ENCODE data around the gene ERBB3.

The ERBB3 gene

GRCh38 chr12:56098592-56098991 is 18.6 kb downstream of the ERBB3 start:
- ChIA-PET POLR2A (no interaction called here), CTCF (no interaction called here)
- H3K4me3 ChIP-seq (ENCODE audit: low read depth, low read length): no peak overlapping the region
- DNase-seq (ENCODE audit: low read depth, low spot score): no peak
- TF ChIP-seq, protein P1, sequence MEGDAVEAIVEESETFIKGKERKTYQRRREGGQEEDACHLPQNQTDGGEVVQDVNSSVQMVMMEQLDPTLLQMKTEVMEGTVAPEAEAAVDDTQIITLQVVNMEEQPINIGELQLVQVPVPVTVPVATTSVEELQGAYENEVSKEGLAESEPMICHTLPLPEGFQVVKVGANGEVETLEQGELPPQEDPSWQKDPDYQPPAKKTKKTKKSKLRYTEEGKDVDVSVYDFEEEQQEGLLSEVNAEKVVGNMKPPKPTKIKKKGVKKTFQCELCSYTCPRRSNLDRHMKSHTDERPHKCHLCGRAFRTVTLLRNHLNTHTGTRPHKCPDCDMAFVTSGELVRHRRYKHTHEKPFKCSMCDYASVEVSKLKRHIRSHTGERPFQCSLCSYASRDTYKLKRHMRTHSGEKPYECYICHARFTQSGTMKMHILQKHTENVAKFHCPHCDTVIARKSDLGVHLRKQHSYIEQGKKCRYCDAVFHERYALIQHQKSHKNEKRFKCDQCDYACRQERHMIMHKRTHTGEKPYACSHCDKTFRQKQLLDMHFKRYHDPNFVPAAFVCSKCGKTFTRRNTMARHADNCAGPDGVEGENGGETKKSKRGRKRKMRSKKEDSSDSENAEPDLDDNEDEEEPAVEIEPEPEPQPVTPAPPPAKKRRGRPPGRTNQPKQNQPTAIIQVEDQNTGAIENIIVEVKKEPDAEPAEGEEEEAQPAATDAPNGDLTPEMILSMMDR (IDR thresholded peaks at IDR 0.05; ENCODE audit: insufficient read depth, low read length, missing control alignments): no peak

GRCh38 chr12:56099787-56100186 is 19.8 kb downstream of the ERBB3 start:
- POLR2A ChIA-PET: no interaction called here
- DNase-seq (ENCODE audit: low read depth, low spot score): no peak
- TF ChIP-seq, protein P1 (IDR thresholded peaks at IDR 0.05; ENCODE audit: insufficient read depth, low read length, missing control alignments): no peak
- CTCF ChIA-PET: interaction anchor here (0.6 to 2.2 kb wide), 2 partner anchors 20 to 52 kb away, joined by 4 to 5 read pairs; partner anchors contain the start of gene ERBB3
- no peak overlapping the region for H3K4me3 ChIP-seq (ENCODE audit: low read depth, low read length)

DNA sequence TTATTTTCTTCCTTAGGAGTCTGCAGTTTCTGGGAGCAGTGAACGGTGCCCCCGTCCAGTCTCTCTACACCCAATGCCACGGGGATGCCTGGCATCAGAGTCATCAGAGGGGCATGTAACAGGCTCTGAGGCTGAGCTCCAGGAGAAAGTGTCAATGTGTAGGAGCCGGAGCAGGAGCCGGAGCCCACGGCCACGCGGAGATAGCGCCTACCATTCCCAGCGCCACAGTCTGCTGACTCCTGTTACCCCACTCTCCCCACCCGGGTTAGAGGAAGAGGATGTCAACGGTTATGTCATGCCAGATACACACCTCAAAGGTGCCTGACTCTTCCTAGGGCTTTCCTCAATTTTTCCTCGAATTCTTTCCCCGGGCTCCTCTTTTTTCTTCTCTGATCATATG is 21.1 kb downstream of the ERBB3 start:
- ChIA-PET POLR2A (no interaction called here), CTCF (interaction anchor here (0.6 to 2.2 kb wide), 3 partner anchors 15 to 25 kb away, joined by 3 to 5 read pairs (median 5); partner anchors contain the start of gene ERBB3)
- DNase-seq (ENCODE audit: low read depth, low spot score): no peak
- no peak overlapping the region for H3K4me3 ChIP-seq (ENCODE audit: low read depth, low read length)
- TF ChIP-seq, protein P1 (IDR thresholded peaks at IDR 0.05; ENCODE audit: insufficient read depth, low read length, missing control alignments): no peak

DNA sequence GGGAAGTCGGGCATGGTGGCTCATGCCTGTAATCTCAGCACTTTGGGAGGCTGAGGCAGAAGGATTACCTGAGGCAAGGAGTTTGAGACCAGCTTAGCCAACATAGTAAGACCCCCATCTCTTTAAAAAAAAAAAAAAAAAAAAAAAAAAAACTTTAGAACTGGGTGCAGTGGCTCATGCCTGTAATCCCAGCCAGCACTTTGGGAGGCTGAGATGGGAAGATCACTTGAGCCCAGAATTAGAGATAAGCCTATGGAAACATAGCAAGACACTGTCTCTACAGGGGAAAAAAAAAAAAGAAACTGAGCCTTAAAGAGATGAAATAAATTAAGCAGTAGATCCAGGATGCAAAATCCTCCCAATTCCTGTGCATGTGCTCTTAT is 22.7 kb downstream of the ERBB3 start:
- no peak for DNase-seq (ENCODE audit: low read depth, low spot score)
- ChIA-PET CTCF (interaction anchor here (1.0 to 4.7 kb wide), 7 partner anchors 13 to 41 kb away, joined by 3 to 34 read pairs (median 6); partner anchors contain the start of genes ERBB3 and ZC3H10), POLR2A (no interaction called here)
- no peak overlapping the region for H3K4me3 ChIP-seq (ENCODE audit: low read depth, low read length)
- TF ChIP-seq, protein P1 (IDR thresholded peaks at IDR 0.05; ENCODE audit: insufficient read depth, low read length, missing control alignments): no peak

DNA sequence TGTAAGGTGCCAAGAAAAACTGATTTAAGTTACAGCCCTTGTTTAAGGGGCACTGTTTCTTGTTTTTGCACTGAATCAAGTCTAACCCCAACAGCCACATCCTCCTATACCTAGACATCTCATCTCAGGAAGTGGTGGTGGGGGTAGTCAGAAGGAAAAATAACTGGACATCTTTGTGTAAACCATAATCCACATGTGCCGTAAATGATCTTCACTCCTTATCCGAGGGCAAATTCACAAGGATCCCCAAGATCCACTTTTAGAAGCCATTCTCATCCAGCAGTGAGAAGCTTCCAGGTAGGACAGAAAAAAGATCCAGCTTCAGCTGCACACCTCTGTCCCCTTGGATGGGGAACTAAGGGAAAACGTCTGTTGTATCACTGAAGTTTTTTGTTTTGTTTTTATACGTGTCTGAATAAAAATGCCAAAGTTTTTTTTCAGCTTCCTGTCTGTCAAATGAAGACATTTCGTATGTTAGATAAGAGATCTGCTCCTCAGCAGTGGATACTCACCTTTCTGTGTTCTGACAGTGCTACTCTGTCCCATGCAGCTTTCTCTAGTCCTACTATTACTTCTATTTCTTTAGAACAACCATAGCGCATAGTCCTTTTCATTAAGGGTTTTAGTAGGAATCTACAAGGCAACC is 23.2 kb downstream of the ERBB3 start:
- POLR2A ChIA-PET: interaction anchor here (1.6 to 3.7 kb wide), 3 partner anchors 13 to 57 kb away, joined by 9 to 49 read pairs (median 11); partner anchors contain the start of genes ESYT1, RPL41 and ZC3H10
- DNase-seq (ENCODE audit: low read depth, low spot score): no peak
- CTCF ChIA-PET: interaction anchor here (0.8 to 4.7 kb wide), 9 partner anchors 9 to 59 kb away, joined by 3 to 34 read pairs (median 6); partner anchors contain the start of genes ERBB3 and ZC3H10
- peak overlapping the region; percentile 88 for H3K4me3 ChIP-seq (ENCODE audit: low read depth, low read length)
- TF ChIP-seq, protein P1 (IDR thresholded peaks at IDR 0.05; ENCODE audit: insufficient read depth, low read length, missing control alignments): no peak

DNA sequence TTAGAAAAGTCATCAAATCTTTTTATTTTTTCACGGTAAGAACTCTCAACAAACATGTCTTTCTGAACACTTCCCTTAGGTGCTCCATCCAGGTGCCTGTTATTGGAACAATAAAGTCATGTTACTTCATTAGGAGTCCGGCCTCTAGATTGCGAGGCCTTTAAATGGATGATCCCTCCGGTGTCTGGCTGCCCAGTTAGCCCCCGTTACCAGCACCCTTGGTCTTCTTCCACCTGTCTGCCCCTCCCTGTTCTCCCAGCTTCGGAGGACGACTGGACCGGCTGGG is 23.8 kb downstream of the ERBB3 start:
- CTCF ChIA-PET: interaction anchor here (0.7 to 4.7 kb wide), 14 partner anchors 9 to 362 kb away, joined by 3 to 34 read pairs (median 6); partner anchors contain the start of genes ERBB3 and ZC3H10

More for the DNA sequence above, 23.8 kb downstream of the ERBB3 start:
- TF ChIP-seq, protein P1 (IDR thresholded peaks at IDR 0.05; ENCODE audit: insufficient read depth, low read length, missing control alignments): no peak
- no peak for DNase-seq (ENCODE audit: low read depth, low spot score)
- POLR2A ChIA-PET: interaction anchor here (0.7 to 3.7 kb wide), 10 partner anchors 13 to 374 kb away, joined by 3 to 49 read pairs (median 4); partner anchors contain the start of genes ERBB3, ESYT1, ORMDL2 and RAB5B
- peak overlapping the region; percentile 88 for H3K4me3 ChIP-seq (ENCODE audit: low read depth, low read length)
